Natural killer cell treated with Interleukin-12 subunit alpha and Interleukin-12 subunit beta and Interleukin-15 and Interleukin-18, amount 100 ng/mL, for 72 hours (primary cell): ENCODE data around the gene UTP4. TPM values are rescaled to one million over a fixed set of nuclear protein-coding genes. Genes with fewer than 3 reads are reported as not detected.

Experiments
- ATAC-seq, 2 donors: fragments of 150-1000 bp; cut with Tn5 transposase in 1 of 2; sonication (Bioruptor Pico), chemical (Tn5 transposase) in 1 of 2; 2 replicates each; pipeline ENCODE4 v1.10.0; 2021
- DNase-seq: peaks from one replicate; pipeline ENCODE4 v3.0.0; 2022; ENCODE audit warnings: low spot score
- H3K27ac Mint-ChIP-seq, 2 donors: 1 replicate in 1 of 2; 2 replicates in 1 of 2; pipeline ENCODE4 v1.8.0; 2022; ENCODE audit warnings: mixed read lengths in 2 of 2, mild to moderate bottlenecking in 1 of 2, moderate library complexity in 1 of 2
- H3K27me3 Mint-ChIP-seq, 2 donors: 1 replicate in 1 of 2; 2 replicates in 1 of 2; pipeline ENCODE4 v1.8.0; 2022; ENCODE audit warnings: mixed read lengths in 2 of 2
- H3K36me3 Mint-ChIP-seq: one replicate; pipeline ENCODE4 v1.8.0; 2022; ENCODE audit warnings: mixed read lengths
- H3K4me1 Mint-ChIP-seq, 2 donors: 1 replicate in 1 of 2; 2 replicates in 1 of 2; pipeline ENCODE4 v1.8.0; 2022; ENCODE audit warnings: low read depth in 2 of 2, mixed read lengths in 2 of 2, mild to moderate bottlenecking in 1 of 2
- H3K4me3 Mint-ChIP-seq: one replicate; pipeline ENCODE4 v1.8.0; 2022; ENCODE audit warnings: mixed read lengths
- H3K9me3 Mint-ChIP-seq: 2 replicates; pipeline ENCODE4 v1.8.0; 2022; ENCODE audit warnings: mixed read lengths
- total RNA-seq, 2 donors: library from RNA; stranded (reverse); gene quantifications; one replicate each; pipeline ENCODE4 v1.2.3, GENCODE V29; 2022

UTP4 gene
- total RNA-seq, result 10 to 100 TPM; 72.9 to 92.0 TPM

DNA sequence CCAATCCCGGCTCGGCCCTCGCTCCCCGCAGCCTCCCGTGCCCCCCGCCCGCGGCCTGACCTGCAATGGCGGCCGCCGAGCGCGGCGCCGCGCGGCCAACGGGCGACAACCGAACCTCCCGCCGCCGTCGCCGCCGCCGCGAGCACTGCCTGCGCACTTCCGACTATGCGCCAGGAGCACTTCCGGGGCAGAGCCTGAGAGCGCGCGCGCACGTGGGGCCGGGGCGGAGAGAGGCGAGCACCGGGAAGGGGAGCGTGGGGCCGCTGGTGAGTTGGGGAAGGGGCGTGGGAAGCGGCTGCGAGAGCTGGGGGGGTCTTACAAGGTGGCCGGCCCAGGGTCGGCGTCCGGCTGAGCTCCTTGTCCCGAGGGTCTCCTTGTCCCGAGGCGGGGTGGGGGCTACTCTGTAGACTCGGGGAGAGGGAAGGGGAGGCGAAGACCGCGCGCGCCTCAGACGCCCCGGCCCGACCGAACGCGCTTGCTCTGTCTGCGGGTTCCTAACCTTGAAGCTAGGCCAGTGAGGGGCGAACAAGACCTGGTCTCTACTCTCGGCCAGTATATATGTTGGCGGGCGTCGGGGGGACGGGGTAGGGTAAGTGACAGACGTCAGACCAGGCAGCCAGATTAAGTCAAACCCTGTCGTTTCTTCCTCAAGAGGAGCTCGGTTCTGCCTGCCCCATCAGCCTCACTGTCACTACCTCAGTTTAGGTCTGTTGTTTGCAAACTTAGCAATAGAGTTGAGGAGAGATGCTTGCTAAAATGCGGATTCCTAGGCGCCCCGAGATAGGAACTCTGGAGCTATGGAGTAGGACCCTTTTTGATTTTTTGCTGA is at the start of gene UTP4, which contains the start of gene CHTF8:
TSS of gene UTP4 (plus strand) at position 226 of the 829 bp plus-strand sequence. CDS start 811 bp downstream, outside the sequence.
TSS of gene CHTF8 (minus strand) at position 165 of the 829 bp plus-strand sequence. CDS start 11,130 bp downstream, outside the sequence.
- Mint-ChIP-seq H3K9me3 (no peaks in the 10 kb centered on the region), H3K27me3 (no peaks in the 10 kb centered on the region), H3K36me3 (peaks cover 21% of the 10 kb centered on the region), H3K4me1 (peaks cover 32 to 41% of the 10 kb centered on the region in 2 donors), H3K4me3 (peak within 1 kb of the TSS; percentile 92), H3K27ac (peak within 1 kb of the TSS; percentile 84 to 85)
- ATAC-seq (peak; percentile 96 to 97), DNase-seq (peak; percentile 91)

DNA sequence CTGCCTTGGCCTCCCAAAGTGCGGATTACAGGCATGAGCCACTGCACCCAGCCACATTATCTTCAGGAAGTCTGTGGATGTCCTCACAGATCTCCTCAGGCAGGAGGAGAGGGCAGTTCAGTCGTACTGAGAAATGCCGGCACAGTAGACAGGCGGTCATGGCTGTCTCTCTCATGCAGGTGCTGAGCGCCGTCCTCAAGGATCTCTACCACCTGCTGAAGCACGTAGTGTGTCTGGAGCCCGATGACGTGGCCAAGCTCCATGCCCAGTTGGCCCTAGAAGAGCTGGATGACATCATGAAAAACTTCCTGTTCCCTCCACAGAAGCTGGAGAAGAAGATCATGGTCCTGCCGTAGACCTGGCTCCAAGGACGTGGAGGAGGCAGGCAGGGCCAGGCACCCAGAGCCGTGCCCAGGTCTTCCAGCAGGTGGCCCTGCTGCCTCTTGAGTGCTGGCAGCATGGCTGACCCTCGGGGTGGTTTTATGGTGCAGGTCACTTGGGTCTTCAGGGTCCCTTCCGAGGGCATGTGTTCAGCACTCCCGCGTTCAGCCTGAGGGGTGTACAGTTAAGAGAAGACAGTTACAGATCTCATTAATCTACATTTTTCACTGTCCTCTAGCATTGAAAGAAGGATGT is 49.0 kb upstream of the UTP4 start:
- Mint-ChIP-seq H3K36me3 (no peaks in the 10 kb centered on the region), H3K27me3 (no peaks in the 10 kb centered on the region), H3K27ac (no peak overlapping the region), H3K4me3 (no peak overlapping the region), H3K4me1 (peaks cover 0 to 1% of the 10 kb centered on the region in 2 donors), H3K9me3 (no peaks in the 10 kb centered on the region)
- DNase-seq (no peak), ATAC-seq (no peak)

DNA sequence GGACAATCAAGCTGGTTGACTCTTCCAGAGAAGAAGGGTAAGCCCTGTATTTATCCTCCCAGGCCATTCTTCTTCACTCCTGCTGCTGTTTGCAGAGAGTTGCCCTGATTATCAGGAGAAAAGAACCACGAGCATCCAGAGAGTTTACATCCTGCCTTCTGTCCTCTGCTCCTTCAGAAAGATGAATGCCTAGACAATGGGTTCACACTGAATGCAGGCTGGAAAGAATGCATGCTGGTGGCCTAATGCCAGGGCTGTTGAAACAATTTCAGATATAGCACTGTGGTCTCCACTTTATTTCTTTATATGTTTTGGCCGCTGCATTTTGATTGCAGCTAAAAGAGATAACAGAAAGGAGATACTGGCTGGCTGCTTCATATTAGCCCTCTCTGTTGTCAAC is 48.2 kb upstream of the UTP4 start:
- ATAC-seq (no peak), DNase-seq (no peak)
- Mint-ChIP-seq H3K36me3 (no peaks in the 10 kb centered on the region), H3K4me3 (no peak overlapping the region), H3K4me1 (peaks cover 3 to 10% of the 10 kb centered on the region in 2 donors), H3K27me3 (no peaks in the 10 kb centered on the region), H3K27ac (no peak overlapping the region), H3K9me3 (no peaks in the 10 kb centered on the region)

DNA sequence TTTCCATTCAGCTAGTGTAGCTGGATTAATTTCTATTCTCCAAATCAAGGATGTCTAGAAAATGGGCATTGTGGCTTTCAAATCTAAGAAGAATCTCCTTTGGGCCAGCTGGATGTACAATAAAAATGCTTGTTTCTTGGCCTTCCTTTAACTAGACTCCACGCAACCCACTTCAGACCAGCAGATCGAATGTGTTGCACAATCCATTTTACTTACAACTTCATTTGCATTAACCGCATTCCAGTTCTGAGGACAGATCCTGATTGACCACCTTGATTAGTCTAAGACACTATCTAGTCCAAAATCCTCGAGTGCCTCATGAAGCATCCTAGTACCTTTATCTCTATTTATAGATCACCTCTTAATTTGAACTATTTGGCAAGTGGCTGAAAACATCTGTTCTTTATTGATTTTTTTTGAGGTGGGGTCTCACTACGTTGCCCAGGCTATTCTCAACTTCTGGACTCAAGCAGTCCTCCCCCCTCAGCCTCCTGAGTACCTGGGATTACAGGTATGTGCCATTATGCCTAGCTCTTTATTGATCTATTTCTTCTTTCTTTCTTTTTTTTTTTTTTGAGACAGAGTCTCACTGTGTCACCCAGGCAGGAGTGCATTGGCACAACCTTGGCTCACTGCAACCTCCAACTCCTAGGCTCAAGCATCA is 47.3 kb upstream of the UTP4 start:
- H3K9me3 Mint-ChIP-seq, result no peaks in the 10 kb centered on the region
- H3K36me3 Mint-ChIP-seq, result no peaks in the 10 kb centered on the region
- H3K27ac Mint-ChIP-seq, result no peak overlapping the region

GRCh38 chr16:69087161-69087581 is 45.3 kb upstream of the UTP4 start:
- H3K4me3 Mint-ChIP-seq, result no peak overlapping the region
- DNase-seq (no peak), ATAC-seq (no peak)
- peaks cover 3 to 12% of the 10 kb centered on the region in 2 donors for H3K4me1 Mint-ChIP-seq
- no peaks in the 10 kb centered on the region for H3K27me3 Mint-ChIP-seq
- H3K36me3 Mint-ChIP-seq, result no peaks in the 10 kb centered on the region
- no peak overlapping the region for H3K27ac Mint-ChIP-seq
- no peaks in the 10 kb centered on the region for H3K9me3 Mint-ChIP-seq

More for the DNA sequence above, 47.3 kb upstream of the UTP4 start:
- Mint-ChIP-seq H3K4me3 (no peak overlapping the region), H3K4me1 (peaks cover 3 to 12% of the 10 kb centered on the region in 2 donors), H3K27me3 (no peaks in the 10 kb centered on the region)
- no peak for DNase-seq
- no peak for ATAC-seq

DNA sequence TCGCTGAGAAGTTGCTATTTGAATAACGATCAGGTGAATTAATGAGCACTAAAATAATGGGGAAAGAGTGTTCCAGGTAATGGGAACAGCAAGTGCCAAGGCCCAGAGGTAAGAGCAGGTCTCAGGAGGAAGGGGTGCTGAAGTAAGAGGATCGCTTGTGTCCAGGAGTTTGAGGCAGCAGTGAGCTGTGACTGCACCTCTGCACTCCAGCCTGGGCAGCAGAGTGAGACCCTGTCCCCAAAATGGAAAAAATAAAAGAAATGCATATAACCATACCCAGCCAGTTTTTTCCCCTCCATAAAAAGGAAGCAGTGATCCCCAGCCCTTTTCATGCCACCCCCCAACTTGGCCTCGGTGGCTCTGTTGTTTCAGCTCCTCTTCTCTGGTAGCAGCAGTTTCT is 43.8 kb upstream of the UTP4 start:
- Mint-ChIP-seq H3K27me3 (no peaks in the 10 kb centered on the region), H3K27ac (no peak overlapping the region), H3K9me3 (no peaks in the 10 kb centered on the region), H3K36me3 (no peaks in the 10 kb centered on the region), H3K4me3 (no peak overlapping the region), H3K4me1 (peaks cover 3 to 12% of the 10 kb centered on the region in 2 donors)
- DNase-seq (no peak), ATAC-seq (no peak)

DNA sequence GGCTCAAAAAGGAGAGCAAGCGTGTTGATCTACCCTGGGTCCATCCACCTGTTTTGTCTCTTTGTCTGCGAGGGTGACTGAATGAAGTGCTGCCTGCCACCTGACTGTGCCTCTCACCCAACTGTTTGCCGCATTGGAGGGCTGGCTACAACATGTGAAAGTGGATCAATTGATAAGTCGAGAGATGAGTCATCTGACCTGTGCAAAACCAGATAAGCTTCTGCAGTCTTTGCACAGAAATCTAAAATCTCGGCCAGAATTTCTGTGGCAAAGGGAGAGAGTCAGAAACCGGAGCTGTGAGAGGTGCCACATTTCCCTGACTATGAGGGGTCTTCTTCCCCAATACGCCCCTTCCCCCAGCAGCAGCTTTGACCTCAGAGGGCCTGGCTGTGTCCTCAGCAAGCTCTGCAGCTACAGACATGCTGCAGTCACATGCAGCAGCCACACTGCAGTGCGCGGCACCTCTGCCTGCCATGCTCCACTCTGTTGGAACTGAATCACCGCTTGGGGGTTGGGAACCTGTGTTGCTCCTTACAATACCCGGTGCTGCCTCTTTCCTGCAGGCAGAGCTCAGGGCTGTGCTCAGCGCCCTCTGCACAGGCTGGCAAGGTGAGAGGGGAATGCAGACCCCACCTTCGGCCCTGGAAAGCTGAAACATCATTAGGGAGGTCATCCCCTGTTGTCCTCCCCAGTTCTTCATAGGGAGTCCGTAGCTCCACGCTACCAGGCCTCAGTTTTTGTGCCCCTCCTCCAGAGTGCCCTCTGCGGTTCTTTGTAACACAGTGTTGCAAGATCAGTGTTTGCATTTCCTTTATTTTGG is 43.1 kb upstream of the UTP4 start:
- Mint-ChIP-seq H3K36me3 (no peaks in the 10 kb centered on the region), H3K27ac (no peak overlapping the region), H3K4me1 (peaks cover 3 to 12% of the 10 kb centered on the region in 2 donors), H3K9me3 (no peaks in the 10 kb centered on the region), H3K27me3 (no peaks in the 10 kb centered on the region), H3K4me3 (no peak overlapping the region)
- ATAC-seq, result peak in 1 of 2 donors; percentile 60
- DNase-seq, result no peak

DNA sequence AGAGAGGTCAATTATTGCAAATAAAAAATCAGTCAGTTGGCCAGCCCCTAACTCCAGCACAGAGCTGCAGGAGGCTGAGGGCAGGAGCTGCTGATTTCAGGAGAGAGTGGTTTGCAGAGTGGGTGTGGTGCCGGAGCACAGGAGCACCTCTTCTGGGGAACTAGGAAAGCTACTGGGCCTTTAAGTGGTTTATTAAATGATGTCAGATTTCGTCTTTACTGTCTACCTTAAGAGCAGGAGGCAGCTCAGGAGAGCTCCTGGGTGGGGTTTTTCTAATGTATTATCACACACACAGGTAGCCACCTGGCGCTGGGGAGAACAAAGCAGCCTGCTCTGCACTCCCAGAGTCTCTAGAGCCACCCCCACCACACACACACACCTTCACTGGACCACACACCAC is 38.5 kb upstream of the UTP4 start:
- Mint-ChIP-seq H3K4me3 (no peak overlapping the region), H3K4me1 (peaks cover 1 to 5% of the 10 kb centered on the region in 2 donors), H3K27me3 (no peaks in the 10 kb centered on the region), H3K36me3 (no peaks in the 10 kb centered on the region), H3K27ac (no peak overlapping the region), H3K9me3 (no peaks in the 10 kb centered on the region)
- no peak for DNase-seq
- no peak for ATAC-seq

- ATAC-seq, result no peak
- H3K27me3 Mint-ChIP-seq, result no peaks in the 10 kb centered on the region
- H3K4me1 Mint-ChIP-seq, result no peaks in the 10 kb centered on the region
- no peak overlapping the region for H3K27ac Mint-ChIP-seq
- no peaks in the 10 kb centered on the region for H3K9me3 Mint-ChIP-seq
- no peak overlapping the region for H3K4me3 Mint-ChIP-seq
- no peak for DNase-seq
- H3K36me3 Mint-ChIP-seq, result no peaks in the 10 kb centered on the region
Measured at GRCh38 chr16:69094501-69094900, 37.9 kb upstream of the UTP4 start.

GRCh38 chr16:69095193-69095592 is 37.3 kb upstream of the UTP4 start:
- ATAC-seq (no peak), DNase-seq (no peak)
- H3K4me1 Mint-ChIP-seq, result no peaks in the 10 kb centered on the region
- H3K27ac Mint-ChIP-seq, result no peak overlapping the region
- no peaks in the 10 kb centered on the region for H3K9me3 Mint-ChIP-seq
- no peaks in the 10 kb centered on the region for H3K27me3 Mint-ChIP-seq
- H3K4me3 Mint-ChIP-seq, result no peak overlapping the region
- no peaks in the 10 kb centered on the region for H3K36me3 Mint-ChIP-seq

DNA sequence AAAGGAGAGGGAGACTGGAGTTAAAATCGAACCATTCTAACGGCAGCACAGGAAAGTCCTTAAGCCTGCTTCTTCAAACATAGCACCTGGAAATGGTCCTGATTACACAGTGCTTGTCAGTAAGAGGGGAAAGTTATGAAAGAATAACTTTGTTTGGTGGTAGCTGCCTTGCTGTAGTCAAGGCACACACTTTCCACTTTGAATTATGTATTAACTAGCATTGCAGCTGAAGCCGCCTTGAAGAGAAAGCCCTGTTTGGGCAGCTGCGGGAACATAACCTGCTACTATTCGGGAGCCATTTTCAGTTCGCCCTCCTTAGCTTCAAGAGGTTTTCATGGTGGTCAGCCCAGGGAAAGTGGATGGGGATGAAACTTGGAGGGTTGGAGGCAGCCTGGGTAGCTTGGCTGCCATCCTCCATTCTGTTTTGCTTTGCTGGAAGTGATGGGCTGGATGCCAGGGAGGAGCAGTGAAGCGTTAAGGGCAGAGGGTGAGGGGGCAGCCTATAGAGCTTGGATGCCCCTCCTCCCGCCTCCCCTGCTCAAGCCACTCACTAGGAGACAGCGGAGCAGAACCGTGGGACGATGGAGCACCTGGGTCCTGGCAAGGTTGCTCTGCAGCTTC is 32.3 kb upstream of the UTP4 start:
- no peak overlapping the region for H3K27ac Mint-ChIP-seq
- peaks cover under 1 to 4% of the 10 kb centered on the region in 2 donors for H3K4me1 Mint-ChIP-seq
- no peak overlapping the region for H3K4me3 Mint-ChIP-seq

GRCh38 chr16:69105501-69106361 is 26.7 kb upstream of the UTP4 start, which contains the start of gene HAS3:
HAS3 (plus strand) TSS chr16:69105653; CDS start chr16:69109396, 3,743 bp downstream.
- no peaks in the 10 kb centered on the region for H3K36me3 Mint-ChIP-seq
- peak; percentile 55 to 77 for ATAC-seq
- no peaks in the 10 kb centered on the region for H3K9me3 Mint-ChIP-seq
- H3K27ac Mint-ChIP-seq, result no peak within 1 kb of the TSS
- H3K4me3 Mint-ChIP-seq, result peak within 1 kb of the TSS; percentile 76
- H3K4me1 Mint-ChIP-seq, result peaks cover 6 to 16% of the 10 kb centered on the region in 2 donors
- H3K27me3 Mint-ChIP-seq, result peaks cover 30 to 33% of the 10 kb centered on the region in 2 donors
- DNase-seq, result no peak

More for the DNA sequence above, 32.3 kb upstream of the UTP4 start:
- DNase-seq, result no peak
- Mint-ChIP-seq H3K36me3 (no peaks in the 10 kb centered on the region), H3K27me3 (peaks cover 10 to 29% of the 10 kb centered on the region in 2 donors), H3K9me3 (no peaks in the 10 kb centered on the region)
- ATAC-seq, result no peak
